M059J (cell line): ENCODE data around the gene TRIOBP. TPM values are rescaled to one million over a fixed set of nuclear protein-coding genes. Genes with fewer than 3 reads are reported as not detected.
A peak's percentile ranks its signal among the peaks of the same experiment; 100 is the strongest.

Source experiments
- DNase-seq: peaks from one replicate; pipeline ENCODE4 v3.0.0-alpha.2; 2012; ENCODE audit warnings: low read depth
- total RNA-seq: library from RNA; depleted of rRNA; stranded (reverse); fragments of >200 nt; shearing (Covaris generic); gene quantifications from 2 replicates; pipeline ENCODE4 v1.2.3, GENCODE V29; 2014

The TRIOBP gene
- total RNA-seq, 1 experiment from 2014 or later: 68.1 TPM

DNA sequence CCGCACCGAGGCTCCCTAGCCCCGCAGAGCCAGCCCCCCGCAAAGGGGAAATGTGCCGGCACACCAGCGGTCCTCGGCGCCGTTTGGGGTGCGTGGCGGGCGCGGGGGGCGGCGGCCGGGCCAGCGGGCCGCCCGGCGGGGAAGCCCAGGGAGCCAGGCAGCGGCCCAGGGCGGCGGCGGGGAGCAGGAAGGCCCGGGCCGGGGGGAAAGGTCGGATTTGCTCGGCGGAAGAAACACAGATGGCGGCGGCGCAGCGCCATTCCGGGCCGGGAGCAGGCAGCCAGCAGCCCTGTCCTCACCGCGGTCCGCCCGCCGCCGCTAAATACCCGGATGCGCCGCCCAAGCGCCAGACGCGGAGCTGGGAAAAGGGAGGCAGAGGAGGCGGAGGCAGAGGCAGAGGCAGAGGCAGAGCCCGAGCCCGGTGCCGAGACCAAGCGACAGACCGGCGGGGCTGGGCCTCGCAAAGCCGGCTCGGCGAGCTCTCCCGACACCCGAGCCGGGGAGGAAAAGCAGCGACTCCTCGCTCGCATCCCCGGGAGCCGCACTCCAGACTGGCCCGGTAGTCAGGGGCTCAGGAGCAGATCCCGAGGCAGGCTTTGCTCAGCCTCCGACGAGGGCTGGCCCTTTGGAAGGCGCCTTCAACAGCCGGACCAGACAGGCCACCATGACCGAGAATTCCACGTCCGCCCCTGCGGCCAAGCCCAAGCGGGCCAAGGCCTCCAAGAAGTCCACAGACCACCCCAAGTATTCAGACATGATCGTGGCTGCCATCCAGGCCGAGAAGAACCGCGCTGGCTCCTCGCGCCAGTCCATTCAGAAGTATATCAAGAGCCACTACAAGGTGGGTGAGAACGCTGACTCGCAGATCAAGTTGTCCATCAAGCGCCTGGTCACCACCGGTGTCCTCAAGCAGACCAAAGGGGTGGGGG is 108.3 kb downstream of the TRIOBP start:
- DNase-seq: peak; percentile 73

DNA sequence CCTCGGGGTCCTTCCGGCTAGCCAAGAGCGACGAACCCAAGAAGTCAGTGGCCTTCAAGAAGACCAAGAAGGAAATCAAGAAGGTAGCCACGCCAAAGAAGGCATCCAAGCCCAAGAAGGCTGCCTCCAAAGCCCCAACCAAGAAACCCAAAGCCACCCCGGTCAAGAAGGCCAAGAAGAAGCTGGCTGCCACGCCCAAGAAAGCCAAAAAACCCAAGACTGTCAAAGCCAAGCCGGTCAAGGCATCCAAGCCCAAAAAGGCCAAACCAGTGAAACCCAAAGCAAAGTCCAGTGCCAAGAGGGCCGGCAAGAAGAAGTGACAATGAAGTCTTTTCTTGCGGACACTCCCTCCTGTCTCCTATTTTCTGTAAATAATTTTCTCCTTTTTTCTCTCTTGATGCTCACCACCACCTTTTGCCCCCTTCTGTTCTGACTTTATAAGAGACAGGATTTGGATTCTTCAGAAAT is 109.0 kb downstream of the TRIOBP start:
- no peak for DNase-seq

DNA sequence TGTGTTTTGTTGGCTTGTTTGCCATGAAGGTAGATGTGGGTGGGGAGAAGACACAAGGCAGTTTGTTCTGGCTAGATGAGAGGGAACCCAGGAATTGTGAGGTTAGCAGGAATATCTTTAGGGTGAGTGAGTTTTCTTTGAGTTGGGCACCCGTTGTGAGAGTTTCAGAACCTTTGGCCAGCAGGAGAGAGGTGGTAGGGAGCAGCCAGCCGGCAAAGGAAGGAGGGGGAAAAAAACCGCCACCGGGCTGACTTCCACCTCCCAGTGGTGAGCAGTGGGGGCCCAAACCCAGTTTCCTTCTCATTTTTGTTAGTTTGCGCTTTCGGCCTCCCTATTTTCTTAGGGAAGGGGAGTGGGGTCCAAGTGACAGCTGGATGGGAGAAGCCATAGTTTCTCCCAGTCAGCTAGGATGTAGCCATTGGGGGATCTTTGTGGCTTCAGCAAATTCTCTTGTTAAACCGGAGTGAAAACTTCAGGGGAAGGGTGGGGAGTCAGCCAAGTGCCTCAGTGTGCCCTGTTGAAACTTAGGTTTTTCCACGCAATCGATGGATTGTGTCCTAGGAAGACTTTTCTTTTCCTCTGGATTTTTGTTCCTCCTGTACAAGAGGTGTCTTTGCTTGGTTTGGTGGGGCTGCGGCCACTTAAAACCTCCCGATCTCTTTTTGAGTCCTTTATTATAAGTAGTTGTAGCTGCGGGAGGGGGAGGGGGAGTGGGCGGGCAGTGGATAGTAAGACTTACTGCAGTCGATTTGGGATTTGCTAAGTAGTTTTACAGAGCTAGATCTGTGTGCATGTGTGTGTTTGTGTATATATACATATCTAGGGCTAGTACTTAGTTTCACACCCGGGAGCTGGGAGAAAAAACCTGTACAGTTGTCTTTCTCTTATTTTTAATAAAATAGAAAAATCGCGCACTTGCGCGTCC is 109.8 kb downstream of the TRIOBP start:
- DNase-seq: peak; percentile 69

DNA sequence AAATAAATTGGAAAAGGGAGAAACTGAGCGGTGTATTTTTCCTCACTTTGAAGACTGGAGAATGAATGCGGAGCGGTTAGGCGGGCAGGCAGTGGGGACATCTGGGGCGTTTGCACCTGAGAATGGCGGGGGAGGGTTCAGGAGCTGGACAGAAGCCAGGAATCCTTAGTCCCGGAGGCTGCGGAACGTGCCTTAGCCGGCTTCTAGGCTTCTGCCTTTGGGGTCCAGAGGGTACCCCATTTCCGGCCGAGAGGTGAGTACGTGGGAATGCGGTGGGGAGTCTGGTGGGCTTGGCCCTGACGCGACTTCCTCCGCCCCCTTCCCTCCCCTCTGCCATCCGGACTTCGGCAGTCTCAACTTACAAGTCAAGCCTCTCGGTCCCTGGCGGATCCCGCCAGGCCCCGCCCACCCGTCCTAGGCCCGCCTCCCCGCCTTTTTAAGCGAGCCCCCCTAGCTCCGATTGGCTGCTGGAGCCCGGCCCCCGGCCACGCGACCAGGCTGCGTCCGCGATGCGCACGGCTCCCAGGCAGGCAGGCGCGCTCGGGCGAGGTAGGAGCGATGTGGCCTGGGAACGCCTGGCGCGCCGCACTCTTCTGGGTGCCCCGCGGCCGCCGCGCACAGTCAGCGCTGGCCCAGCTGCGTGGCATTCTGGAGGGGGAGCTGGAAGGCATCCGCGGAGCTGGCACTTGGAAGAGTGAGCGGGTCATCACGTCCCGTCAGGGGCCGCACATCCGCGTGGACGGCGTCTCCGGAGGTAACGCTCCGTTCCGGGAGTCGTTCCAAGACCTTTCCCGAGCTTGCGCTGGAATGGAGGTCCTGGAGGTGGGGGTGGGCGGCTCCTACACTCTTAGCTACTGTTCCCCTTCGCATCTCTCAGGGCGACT is 110.8 kb downstream of the TRIOBP start, which contains the start of gene GCAT:
GCAT (plus strand) TSS at position 525 of the 884 bp plus-strand sequence; CDS start at position 559, 34 bp downstream.
- peak; percentile 90 for DNase-seq

DNA sequence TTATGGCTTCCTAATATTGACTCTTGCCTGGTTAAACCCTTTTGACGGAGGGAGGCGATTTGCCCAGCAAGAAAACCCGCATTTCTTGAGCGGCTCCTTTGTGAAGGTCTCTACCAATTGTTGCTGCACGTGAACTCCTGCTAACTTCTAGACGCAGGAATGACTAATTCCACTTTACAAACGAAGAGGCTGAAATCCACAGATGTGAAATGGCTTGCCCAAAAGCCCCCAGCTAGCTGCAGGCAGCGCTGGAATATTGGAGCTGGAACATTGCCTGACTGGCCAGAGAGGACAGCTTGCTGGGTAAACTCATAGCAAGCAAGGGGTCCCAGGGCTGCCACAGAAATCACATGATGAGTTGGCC is 111.4 kb downstream of the TRIOBP start:
- no peak for DNase-seq

DNA sequence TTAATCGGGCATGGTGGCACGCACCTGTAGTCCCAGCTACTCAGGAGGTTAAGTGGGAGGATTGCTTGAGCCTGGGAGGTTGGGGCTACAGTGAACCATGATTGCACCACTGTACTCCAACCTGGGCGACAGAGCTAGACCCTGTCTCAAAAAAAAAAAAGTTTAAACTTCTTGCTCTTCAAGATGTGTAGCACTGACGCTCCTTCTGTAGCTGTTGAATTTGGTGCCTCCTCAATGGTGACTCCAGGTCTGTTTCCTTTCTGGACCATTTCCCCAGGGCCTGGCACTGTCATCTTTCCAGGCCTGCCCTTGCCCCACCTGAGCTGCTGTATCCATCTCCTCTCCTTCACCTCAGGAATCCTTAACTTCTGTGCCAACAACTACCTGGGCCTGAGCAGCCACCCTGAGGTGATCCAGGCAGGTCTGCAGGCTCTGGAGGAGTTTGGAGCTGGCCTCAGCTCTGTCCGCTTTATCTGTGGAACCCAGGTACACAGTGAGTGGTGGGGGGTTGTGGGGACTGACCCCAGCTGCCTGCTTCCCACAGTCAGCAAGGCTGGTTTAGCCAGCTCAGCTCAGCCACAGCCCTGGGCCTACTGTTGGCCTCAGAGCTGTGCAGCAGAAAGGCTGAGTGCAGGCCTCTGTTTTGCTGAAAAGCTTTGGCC is 113.0 kb downstream of the TRIOBP start:
- DNase-seq: no peak

DNA sequence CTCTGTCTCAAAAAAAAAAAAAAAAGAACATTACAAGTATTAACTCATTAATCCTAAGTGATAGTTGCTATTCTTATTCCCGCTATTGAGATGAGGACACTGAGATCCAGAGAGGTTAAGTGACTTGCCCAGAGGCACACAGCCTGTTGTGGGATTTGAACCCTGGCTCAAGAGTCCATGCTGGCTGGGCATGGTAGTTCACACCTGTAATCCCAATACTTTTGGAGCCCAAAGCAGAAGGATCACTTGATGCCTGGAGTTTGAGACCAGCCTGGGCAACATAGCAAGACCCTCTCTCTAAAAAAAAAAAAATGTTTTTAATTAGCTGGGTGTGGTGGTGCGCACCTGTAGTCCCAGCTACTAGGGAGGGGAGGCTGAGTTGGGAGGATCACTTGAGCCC is 115.0 kb downstream of the TRIOBP start:
- DNase-seq: no peak

DNA sequence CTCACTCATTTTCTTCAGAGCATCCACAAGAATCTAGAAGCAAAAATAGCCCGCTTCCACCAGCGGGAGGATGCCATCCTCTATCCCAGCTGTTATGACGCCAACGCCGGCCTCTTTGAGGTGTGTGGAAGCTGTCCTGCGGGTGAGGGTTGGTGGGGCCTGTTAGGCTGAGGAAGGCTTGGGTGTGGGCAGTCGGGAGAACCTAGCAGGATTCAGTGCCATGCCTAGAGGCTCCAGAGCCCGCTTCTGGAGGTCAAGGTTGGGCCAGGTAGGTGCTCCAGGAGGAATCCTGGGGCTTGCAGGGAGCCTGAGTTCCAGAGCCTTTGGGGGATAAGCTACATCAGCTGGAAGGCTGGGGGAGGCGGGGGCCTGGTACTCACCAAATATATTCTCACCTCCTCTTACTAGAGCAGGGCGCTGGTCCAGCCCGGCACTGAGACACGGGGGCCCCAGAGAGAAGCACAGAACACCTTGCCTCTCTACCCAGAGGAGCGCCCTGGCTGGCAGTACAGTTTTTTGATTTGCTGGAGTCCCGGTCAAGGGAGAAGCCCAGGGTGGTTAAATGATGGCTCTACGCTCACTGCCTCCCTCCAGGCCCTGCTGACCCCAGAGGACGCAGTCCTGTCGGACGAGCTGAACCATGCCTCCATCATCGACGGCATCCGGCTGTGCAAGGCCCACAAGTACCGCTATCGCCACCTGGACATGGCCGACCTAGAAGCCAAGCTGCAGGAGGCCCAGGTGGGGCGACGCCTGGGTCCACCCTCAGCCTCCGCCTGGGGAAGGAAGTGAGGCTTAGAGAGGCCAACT is 116.2 kb downstream of the TRIOBP start:
- DNase-seq: no peak

DNA sequence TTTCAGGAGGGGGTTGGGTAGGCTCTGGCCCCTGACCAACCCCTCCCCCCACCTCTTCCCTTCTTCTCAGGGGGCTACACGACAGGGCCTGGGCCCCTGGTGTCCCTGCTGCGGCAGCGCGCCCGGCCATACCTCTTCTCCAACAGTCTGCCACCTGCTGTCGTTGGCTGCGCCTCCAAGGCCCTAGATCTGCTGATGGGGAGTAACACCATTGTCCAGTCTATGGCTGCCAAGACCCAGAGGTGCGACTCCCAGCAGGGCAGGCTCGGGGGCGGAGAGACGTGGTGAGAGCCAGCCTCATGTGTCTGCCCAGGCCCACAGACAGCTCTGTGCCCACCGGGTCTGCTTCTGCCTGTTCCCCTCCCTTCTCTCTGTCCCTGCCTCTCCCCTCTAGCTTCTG is 118.7 kb downstream of the TRIOBP start:
- no peak for DNase-seq

DNA sequence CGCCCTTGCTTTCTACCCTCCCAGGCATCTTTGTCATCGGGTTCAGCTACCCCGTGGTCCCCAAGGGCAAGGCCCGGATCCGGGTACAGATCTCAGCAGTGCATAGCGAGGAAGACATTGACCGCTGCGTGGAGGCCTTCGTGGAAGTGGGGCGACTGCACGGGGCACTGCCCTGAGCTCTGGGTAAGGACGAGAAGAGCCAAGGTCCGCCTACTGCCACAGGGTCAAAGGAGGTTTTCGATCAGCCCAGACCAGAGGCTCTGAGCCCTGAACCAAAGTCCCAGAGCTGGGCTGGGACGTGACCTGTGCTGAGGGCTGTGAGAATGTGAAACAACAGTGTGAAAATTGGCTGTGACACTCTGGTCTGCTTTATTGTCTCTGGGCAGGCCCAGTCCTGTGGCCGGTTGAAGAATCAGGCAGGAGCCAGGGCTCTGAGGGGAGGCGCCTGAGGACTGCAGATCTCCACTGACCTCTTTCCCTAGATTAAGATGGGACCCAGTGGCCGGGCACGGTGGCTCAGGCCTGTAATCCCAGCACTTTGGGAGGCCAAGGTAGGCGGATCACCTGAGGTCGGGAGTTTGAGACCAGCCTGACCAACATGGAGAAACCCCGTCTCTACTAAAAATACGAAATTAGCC is 119.8 kb downstream of the TRIOBP start:
- DNase-seq: no peak

DNA sequence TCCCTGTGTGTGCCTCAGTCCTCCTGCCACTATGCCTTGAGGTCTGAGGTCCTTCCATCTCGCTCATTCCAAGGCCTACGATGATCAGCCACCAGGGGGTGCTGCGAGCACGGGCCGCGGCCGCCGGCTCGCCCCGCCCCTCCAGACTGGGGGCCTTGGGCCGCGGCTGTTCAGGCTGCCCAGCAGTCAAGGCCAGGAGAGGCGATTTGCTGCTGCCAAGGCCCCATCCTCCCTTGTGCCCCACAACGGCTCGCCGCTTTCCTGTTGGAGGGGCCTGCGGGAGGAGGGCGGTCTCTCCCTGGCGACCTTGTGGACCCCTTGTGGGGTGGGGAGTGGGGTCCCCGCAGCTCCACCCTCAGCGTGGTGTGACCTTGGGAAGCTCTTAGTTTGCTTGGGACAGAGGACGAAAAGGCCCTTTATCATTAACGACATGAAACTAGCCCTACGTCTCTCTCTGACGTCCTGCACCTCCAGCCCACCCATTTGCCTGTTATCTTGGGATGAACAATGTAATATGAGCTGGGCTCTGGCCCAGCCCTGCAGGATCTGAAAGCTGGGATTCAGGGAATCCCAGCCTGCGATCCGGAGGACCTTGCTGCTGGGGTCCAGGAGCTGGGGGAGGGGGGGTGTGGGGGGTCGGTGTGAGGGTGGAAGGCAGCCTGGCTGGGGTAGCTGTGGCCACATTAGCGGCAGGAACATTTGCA is 121.0 kb downstream of the TRIOBP start:
- DNase-seq: peak; percentile 72

DNA sequence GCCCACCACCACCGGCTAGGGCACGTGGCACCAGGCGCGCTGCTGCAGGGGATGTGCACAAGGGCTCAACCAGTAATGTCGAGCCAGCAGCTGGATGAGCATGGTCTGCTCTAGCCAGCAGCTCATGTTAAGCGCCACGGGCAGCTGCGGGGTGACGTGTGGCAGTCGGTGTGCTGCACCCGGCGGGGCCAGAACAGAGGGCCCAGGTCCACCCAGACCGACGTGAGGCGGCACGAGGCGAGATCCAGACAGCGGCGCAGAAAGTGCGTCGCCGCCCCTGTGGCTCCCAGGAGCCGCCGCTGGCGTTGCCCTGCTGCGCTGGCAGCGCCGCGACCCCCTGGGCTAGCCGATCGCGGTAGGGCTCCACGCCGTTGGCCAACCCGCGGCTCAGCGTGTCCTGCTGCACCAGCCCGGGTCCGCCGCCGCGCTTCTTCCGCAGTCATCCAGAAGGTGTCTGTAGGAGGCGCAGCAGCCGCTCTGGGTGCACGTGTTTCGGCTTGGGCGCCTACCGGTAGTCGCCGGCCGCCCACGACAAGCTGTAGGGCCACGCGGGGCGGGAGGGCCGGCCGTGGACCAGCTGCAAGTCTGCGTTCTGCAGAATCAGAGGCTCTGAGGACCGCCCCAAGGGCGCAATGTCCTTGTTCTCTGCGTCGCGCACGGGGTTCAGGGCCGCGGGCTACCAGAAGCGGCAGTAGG is 121.7 kb downstream of the TRIOBP start:
- peak; percentile 33 for DNase-seq

DNA sequence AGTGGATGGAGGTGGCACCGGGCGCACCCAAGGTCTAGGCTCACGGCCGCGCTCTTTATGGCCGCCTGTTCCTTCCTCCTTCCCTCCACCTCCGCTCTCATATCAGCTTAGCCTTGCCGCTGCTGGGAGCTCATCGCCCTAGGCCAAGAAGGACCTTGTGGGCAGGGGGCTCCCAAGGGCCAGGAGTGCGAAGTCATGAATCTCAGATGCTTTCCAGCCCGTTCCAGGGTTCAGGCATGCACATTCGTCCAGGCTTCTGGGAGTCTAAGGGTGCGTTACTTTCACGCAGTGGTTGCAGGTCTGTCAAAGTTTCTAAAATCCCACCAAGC is 122.2 kb downstream of the TRIOBP start:
- DNase-seq: no peak

DNA sequence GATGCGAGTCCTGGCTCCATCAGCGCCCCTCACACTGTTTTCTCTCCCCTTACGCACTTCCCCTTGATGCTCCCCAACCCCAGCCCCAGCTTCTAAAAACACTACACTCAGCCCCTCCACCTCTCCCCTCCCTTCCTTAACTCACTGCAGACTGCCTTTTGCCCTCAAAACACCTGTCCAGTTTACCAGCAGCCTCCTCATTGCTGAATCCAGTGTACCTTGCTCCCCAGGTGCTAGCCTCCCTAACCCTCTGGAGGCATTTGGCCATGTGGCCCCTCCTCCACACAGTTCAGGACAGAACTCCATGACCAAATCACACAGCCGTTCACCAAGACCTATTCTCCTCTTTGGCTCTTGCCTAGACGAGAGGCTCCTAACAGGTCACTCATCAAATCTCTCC is 123.5 kb downstream of the TRIOBP start:
- DNase-seq: no peak

DNA sequence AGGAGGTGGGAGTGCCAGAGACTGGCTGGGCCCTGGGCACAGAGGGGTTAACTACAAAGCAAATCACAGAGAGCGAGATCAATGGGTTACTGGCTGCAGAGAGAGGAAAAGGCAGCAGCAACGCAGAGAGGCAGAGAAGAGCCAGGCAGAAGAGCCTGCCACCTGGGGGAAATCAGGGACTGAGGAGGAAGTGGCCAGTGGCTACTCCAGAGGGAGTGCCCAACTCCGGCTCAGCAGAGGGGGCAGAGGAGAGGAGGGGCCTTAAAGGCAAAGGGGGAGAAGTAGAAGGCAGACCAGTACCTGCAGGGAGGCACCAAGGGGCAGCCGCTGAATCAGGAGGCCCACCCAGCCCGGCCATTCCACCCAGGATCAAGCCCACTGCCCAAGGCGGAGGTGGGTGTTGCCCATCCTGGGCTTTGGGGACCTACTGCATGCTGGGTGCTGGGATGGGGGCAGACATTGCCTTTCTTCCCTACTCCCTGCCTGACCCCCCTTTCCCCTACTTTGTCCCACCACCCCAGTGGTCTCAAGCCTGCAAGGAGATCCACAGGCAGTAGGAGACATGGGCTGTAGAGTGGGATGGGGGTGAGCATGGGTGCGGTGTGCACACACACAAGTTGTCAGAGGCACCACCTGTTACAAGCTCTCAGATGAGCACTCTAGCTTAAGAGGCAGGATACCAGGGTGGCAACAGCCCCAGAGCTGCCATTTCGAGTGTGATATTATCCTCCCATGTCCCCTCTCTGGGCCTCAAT is 125.4 kb downstream of the TRIOBP start:
- DNase-seq: no peak

DNA sequence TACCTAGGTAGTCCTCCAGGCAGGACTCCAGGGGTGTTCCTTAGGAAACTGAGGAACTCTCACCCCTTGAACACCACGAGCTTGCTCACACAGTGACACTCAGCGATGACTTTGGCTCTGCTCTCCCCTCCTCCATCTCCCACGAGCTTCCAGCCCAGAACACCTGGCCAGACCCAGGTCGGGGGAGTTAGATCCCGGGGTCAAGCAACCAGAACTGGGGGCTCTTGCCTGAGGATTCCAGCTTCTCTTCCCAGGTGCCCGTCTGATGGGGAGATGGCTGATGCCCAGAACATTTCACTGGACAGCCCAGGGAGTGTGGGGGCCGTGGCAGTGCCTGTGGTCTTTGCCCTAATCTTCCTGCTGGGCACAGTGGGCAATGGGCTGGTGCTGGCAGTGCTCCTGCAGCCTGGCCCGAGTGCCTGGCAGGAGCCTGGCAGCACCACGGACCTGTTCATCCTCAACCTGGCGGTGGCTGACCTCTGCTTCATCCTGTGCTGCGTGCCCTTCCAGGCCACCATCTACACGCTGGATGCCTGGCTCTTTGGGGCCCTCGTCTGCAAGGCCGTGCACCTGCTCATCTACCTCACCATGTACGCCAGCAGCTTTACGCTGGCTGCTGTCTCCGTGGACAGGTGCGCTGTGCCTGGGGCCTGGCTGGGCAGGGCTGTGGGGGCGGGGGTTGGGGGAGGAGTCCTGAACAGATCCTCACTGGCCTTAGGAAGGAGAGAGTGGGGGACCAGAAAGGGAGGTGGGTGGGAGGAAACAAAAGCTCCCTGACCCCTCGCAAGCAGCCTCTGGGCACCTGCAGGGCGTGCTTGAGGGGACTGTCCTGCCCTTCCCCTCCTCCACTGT is 126.5 kb downstream of the TRIOBP start, which contains the start of gene GALR3:
GALR3 (plus strand) TSS at position 249 of the 852 bp plus-strand sequence; CDS start at position 274, 25 bp downstream.
- no peak for DNase-seq
